HepG2 (cell line): ENCODE data around the gene KIF5B. TPM values are rescaled to one million over a fixed set of nuclear protein-coding genes. Genes with fewer than 3 reads are reported as not detected.

Source experiments
- polyA plus RNA-seq, 8 experiments: library from polyadenylated mRNA; depleted of rRNA in 3 of 8; stranded (reverse) in 7 of 8; unstranded in 1 of 8; fragments of >200 nt; fragmentation: Illumina TruSeq in 4 of 8; extraction: Trizol in 4 of 8; gene quantifications; 2 replicates each; pipeline versions ENCODE4 v1.2.1 to v1.2.3, GENCODE V29; 2011 to 2016; ENCODE audit warnings: low read depth in 4 of 8, missing spikeins in 1 of 8, mixed read lengths in 1 of 8; ENCODE audit not compliant: insufficient read depth in 1 of 8
- small RNA-seq, 3 experiments: library from RNA; depleted of rRNA; stranded (forward); fragments of <200 nt; gene quantifications; one replicate each; pipeline ENCODE3, GENCODE V24; 2012; ENCODE audit warnings: low read depth in 2 of 3, low replicate concordance in 1 of 3; ENCODE audit not compliant: insufficient read length in 3 of 3, insufficient read depth in 2 of 3
- total RNA-seq, 5 experiments: library from RNA; depleted of rRNA; stranded (reverse); fragments of >200 nt; fragmentation: Illumina TruSeq; extraction: Trizol; gene quantifications; 2 replicates each; pipeline ENCODE4 v1.2.3, GENCODE V29; 2016; ENCODE audit warnings: low read depth in 1 of 5

The KIF5B gene
- total and polyA plus RNA-seq, 2 of the 13 experiments (the other 11 are each of a cell fraction or from before 2014, with no cell fraction given), result 34.3 to 133 TPM

Small RNAs within 50 kb of the gene (small RNA-seq; reads per million reads assigned to genes)
- gene RF00019 (0 reads per million in 3 experiments), gene RN7SL825P (0 reads per million in 3 experiments)

Other genes starting within 250 kb of the KIF5B start
- gene ARHGAP12, start 127.6 kb downstream of the KIF5B start, total RNA-seq (2016; rRNA removed; fragmentation: Illumina TruSeq; extraction: Trizol), result 54.6 and 64.4 TPM in 2 replicates
- 15.9 and 25.0 TPM in 2 replicates for gene ARHGAP12, start 127.6 kb downstream of the KIF5B start, polyA plus RNA-seq (2011; rRNA removed)